Superior temporal gyrus (tissue), 1 donor: ENCODE data around the gene GABRA1.

Experiments used
- DNase-seq: peaks from one replicate; pipeline ENCODE4 v3.0.0-alpha.2; 2016; ENCODE audit errors: extremely low spot score

Gene GABRA1

DNA sequence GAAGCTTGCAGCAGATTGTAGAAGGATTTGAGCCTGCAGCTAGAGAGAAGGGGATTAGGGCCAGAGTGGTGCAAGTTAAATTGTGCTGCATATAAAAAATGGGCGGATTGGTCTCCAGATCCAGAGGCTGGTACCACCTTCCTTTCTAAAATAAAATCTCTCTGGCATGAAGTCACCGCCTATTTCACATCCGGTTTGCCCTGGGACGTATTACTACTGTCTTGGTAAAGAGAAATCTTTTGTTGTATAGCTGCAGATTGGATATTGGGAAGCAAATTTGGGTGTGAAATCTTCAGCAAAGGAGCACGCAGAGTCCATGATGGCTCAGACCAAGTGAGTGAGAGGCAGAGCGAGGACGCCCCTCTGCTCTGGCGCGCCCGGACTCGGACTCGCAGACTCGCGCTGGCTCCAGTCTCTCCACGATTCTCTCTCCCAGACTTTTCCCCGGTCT, at the start of gene GABRA1:
Gene GABRA1 (plus strand): TSS at position 180 of the 451 bp plus-strand sequence. CDS start 2,691 bp downstream, outside the sequence.
- peak; percentile 67 for DNase-seq

DNA sequence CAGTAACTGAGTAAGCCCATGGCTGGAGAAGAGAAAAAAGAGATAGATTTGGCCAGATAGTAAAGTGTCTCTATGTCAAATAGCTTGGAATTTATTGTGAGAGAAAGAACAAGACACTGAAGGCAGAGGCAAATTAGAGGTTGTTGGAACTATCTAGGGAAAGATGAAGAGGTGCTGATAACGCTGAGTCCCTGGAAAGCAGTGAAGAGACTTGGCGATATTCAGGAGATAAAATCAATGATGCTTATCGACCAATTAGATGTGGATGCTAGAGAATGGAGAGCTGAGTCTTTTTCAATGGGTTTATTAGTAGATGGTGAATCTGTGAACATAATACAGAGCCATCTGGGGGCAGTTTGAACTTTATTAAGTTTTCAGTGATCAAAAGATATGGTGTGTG, 48.6 kb upstream of the GABRA1 start:
- no peak for DNase-seq

DNA sequence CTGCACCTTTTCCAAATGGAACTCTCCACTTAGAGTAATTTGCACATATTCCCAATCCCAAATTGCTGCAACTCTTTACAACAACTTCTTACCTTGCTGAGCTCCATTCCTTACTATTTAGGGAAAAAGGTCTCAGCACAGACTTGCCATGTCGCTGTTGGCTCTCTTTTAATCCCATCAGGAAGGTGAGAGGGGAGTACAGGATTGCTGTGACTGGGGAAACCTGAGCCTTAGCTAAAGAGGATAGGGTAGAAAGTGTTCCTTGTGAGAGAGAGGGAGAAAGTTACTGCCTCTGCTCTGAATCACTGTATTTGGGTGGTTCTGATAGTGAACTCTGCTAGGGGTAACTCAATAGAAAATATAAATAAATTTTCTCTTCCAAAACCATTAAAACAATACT, 43.7 kb upstream of the GABRA1 start:
- DNase-seq = no peak

DNA sequence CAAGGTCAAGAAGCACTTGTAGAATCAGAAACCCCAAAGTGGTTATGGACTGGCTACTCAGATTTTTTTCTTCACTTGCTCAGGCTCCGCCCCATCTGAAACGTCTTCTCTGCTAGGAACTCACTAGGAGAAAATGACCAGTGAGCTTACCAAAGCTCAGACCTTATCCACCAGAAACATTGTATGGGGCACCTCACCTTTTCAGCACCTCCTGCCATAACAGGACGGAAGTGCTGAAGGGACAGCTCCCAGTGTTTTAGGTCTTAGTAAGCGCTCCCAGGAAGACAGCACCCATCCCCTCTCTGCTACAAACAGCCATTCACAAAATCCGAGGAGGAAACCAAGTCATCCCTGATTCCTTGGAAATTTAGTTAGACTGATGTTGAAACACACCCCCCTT, 1.2 kb upstream of the GABRA1 start:
- no peak for DNase-seq

DNA sequence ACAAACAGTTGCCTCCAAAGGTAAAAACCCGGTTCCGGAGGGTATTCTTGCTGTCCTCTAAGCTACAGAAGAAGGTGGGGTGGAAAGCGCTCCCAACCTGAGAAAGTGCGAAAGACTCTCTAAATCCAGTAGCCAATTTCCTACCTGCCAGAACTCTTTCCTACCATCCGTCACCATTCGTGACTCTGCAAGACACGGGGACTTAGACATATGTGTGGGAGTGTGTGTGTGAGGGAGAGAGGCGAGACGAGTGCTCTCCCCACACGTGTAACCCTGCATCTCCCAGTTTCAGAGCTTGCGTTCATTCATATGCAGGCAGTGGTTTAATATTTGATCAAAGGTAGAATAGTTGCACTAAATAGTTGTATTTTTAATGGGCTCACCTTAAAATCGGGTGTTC, 473 bp upstream of the GABRA1 start:
- no peak for DNase-seq

DNA sequence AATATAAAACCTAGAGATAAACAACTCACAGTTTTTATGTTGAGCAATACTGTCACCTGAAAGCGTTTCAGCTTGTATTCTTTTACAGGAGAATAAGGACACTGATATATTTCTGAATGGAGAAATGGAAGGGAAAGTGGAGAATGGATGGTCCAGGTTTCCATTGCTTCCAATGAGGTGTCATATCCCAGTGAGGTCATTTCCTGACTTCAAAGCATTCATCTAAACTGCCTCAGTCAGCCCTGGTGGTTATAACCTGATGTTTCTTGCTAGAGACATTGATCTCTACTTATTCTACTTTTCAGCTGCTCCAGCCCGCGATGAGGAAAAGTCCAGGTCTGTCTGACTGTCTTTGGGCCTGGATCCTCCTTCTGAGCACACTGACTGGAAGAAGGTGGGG, 2.6 kb downstream of the GABRA1 start:
- no peak for DNase-seq

DNA sequence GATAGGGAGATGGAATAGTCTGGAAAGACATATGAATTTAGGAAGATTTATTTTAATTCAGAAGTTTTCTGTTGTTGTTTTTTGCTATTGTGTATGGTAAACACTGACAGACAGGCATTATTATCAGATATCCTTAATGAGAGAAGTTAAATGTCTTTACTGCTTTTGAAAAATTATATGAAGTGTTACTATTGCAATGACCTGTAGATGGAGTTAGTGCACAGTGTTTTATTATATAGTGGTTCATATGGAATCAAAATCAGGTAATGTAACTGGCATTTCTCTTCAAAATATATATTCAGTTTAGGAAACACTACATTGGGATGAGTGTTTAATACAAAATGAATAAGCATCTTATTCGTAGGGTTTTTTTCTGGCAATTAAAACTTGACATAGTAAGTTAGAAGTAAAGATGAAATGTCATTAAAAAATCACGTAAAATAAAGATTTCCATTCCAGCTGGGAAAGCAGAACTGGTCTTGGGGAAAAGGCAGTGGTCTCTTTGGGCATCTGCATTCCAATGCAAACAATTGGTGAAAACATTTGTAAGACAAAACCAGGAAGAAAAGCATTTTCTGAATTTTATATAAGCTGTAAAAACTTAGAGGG, 3.9 kb downstream of the GABRA1 start:
- DNase-seq = peak; percentile 57

DNA sequence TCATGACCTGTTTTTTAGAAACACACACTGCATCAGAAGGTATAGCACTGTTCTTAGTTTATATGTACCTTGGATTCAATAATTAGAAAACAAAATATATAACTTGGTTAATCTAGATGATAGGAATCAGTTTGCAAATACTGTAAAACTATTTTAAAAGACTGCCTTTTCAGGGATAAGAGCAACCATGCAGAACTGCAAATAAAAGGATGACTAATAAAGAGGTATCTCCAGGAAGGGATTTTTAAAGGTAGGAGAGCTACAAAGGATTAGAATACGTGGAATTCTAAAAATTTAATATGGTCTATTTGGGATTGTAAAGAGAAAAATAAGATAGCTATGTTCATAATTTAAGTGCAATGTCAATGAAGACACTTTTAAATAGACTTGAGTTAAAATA, 9.4 kb downstream of the GABRA1 start:
- DNase-seq = no peak

DNA sequence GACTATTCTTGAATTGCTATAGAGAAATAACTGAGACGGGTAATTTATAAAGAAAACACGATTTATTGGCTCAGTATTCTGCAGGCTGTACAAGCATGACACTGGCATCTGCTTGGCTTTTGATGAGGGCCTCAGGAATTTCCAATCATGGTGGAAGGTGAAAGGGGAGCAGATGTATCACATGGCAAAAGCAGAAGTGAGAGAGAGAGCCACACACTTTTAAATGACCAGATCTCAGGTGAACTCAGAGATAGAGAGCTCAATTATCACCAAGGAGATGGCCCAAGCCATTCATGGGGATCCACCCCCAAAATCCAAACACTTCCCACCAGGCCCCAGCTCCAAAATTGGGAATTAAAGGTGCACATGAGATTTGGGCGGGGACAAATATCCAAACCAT, 15.3 kb downstream of the GABRA1 start:
- DNase-seq = no peak

DNA sequence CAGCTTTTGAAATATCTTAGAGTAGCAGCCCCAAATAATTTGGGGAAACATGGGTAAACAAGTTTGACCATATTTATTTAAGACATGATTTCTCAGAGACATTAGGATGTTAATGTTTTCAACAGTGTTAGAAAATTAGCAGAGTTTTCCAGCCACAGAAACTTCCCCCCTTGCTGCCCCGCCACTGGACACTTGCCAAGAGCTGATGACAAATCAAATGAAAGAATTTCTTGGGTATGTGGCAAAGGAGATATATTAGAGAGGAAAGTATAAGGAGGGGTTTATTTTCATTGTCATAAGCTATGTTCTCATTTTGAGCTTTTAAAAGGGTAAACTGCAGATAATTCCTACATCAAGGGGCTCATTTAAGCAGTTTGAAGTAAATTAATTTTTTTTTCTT, 15.9 kb downstream of the GABRA1 start:
- no peak for DNase-seq

DNA sequence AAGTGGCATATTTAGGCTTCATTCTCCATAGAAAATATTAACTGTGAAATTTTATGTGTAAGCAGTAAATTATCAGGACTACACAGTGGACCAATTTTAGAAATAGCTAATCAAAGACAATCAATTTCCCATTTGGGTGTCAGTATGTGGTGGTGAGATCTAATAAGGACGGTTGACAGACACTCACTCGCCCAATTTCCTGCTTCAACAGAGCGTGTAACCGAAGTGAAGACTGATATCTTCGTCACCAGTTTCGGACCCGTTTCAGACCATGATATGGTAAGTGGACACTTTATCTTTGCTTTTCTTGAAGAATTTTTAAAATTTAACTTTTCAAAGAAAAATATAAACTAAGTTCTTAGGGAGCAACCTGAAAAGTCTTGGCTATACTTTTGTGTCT, 17.6 kb downstream of the GABRA1 start:
- no peak for DNase-seq

DNA sequence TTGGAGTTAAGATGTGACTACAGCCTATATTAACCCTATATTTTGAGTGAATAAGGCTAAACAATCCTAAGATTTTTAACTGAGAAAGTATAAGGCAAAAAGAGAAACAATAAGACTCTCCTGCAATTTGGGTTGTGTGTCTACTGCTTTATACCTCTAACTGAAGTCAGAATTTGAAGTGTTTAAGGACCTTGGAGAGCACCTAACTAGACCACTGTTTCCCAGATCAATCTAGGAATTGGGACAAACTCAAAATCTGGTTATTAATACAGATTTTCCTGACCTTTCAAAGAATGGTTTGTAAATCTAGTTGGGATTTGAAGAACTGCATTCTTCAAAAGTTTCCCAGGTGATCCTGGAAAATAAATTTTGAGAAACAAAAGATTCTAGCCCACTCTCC, 42.1 kb downstream of the GABRA1 start:
- DNase-seq = no peak

DNA sequence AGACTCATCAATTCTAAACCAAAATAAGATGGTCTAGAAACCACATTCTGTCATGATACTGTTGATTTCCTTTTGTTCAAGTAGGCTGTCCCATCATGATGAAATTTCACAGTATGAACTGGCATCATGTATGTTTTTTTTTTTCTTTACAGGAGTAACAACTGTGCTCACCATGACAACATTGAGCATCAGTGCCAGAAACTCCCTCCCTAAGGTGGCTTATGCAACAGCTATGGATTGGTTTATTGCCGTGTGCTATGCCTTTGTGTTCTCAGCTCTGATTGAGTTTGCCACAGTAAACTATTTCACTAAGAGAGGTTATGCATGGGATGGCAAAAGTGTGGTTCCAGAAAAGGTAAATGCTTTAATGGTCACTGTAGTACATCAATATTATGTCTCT, 47.6 kb downstream of the GABRA1 start:
- DNase-seq = no peak

DNA sequence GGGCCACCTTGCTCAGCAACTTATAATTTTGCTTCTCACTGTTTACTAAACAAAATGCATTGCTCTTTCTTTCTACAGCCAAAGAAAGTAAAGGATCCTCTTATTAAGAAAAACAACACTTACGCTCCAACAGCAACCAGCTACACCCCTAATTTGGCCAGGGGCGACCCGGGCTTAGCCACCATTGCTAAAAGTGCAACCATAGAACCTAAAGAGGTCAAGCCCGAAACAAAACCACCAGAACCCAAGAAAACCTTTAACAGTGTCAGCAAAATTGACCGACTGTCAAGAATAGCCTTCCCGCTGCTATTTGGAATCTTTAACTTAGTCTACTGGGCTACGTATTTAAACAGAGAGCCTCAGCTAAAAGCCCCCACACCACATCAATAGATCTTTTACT, 49.1 kb downstream of the GABRA1 start:
- no peak for DNase-seq

DNA sequence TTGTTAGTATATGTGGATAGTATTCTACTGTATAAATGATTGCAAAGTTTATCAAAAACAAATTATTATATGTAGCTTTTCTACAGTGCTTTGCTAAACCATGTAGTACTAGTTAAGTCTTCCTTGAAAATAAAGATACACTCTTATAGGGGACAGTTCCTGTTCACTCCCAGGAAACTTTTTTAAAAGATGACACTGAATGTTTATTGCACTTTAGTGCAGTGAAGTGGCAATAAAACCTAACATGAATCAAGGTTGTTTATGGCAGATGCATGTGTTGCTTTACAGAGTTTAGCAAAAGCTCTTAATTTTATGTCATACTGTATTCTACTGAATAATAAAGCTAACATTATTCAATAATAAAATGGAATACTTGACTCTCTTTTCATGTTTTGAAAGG, 51.7 kb downstream of the GABRA1 start:
- no peak for DNase-seq

DNA sequence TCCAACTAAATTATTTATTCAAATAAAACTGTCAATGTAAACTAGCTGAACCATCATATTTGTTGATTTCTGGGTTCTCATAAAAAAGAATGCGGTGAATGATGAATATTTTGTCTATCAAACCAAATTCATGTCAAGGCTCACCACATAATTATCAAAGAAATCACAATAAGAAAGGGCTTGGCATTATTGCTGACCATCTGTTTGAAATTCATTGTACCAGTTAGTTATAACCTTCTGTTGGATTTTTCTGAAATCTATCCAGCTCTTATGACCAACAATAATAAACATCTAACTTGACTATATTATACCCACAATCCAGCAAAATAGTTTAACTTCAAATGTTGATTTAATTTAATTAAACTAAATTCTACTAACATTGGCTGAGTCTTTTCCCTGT, 53.1 kb downstream of the GABRA1 start:
- DNase-seq = no peak

DNA sequence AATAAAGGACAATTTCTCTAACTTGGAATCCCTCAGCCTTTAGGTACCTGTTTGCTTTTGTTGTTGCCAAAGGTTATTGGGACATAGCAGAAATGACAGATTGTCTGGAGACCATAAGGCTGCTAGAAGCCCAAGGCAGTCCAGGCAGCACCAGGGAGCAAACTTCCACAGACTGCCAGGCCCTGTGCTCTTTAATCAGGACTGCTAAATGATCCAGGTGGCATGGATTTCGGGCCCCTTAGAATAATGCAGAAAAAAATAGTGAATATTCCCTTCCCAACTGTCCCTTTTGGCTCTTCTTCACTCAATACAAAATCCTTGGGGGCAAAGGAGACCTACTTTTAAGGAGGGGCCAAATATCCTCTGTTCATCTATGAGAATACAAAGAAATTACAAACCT, 73.9 kb downstream of the GABRA1 start:
- DNase-seq = no peak

DNA sequence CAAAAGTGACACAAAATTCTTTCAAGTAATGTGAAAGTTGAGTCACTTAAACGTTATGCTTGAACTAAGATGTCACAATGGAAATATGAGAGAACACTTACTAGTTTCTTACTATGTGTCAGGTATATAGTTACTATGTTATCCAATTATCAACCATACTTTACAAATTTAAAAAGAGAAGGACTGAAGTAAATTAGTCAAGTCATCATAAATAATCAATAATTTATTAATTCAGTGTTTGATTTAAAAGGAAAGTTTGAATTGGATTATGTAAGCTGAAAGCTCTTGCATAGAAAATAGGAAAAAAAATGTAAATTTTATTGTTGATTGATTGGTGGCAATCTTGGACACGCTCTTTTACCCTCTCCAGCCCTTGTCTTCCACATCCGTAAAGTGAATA, 76.3 kb downstream of the GABRA1 start:
- no peak for DNase-seq

DNA sequence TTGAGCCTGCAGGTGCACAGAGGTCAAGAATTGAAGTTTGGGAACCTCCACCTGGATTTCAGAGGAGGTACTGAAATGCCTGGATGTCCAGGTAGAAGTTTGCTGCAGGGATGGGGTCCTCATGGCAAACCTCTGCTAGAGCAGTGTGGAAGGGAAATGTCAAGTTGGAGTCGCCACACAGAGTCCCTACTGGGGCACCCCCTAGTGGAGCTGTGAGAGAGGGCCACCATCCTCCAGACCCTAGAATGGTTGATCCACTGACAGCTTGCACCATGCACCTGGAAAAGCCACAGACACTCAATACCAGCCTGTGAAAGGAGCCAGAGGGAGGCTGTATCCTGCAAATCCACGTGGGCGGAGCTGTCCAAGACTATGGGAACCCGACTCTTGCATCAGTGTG, 78.0 kb downstream of the GABRA1 start:
- no peak for DNase-seq

DNA sequence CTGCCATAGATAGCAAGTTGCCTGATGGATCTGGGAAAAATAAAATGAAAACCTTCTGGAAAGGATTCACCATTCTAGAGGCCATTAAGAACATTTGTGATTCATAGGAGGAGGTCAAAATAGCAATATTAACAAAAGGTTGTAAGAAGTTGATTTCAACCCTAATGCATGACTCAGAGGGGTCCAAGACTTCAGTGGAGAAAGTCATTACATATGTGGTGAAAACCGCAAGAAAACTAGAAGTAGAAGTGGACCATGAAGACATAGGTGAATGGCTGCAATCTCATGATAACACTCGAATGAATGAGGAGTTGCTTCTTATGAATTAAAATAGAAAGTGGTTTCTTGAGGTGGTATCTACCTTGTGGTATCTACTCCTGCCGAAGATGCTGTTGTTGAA, 86.6 kb downstream of the GABRA1 start:
- DNase-seq = no peak

DNA sequence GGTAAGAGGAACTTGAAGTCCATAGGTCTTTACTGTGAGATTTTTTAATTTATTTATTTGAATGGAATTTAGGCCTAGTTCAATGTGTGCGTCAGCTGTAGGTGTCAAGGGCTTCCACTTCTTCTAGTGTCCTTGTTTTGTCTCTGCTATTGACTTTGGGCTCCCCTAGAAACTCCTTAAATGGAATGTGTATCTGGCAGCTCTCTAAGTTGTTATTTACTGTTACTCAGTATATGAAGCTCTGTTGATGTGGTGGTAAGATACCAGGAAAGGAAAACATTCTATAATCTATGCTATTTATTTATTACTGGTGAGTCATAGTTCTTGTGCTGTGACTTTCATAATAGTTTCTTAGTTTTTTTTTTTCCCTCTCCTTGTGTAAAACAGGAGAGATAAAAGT, 97.1 kb downstream of the GABRA1 start:
- DNase-seq = no peak

DNA sequence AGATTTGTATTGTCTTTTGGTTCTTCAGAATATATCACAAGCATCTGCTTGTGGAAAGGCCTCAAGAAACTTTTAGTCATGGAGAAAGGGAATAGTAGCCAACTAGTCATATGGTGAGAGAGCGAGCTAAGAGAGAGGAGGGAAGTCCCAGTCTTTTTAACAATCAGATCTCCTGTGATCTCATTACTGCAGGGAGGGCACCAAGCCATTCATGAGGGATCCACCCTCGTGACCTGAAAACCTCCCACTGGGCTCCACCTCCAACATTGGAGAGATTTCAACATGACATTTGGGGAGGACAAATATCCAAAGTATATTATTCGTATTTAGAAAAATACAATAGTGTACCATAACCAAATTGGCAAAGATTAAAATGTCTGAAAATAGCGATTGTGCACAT, 99.0 kb downstream of the GABRA1 start:
- no peak for DNase-seq
